GM12874 (cell line): ENCODE data around the gene GPR107.

Experiments used
- TF ChIP-seq, protein P1 (sequence below): IDR thresholded peaks from 2 replicates; pipeline ENCODE4 v1.5.1; 2011; ENCODE audit warnings: low read depth, mild to moderate bottlenecking, control low read depth, low read length, moderate library complexity; ENCODE audit not compliant: insufficient read depth

Gene GPR107

GRCh38 chr9:130024597-130024994 lies 29.1 kb upstream of the GPR107 start:
- TF ChIP-seq, protein P1, sequence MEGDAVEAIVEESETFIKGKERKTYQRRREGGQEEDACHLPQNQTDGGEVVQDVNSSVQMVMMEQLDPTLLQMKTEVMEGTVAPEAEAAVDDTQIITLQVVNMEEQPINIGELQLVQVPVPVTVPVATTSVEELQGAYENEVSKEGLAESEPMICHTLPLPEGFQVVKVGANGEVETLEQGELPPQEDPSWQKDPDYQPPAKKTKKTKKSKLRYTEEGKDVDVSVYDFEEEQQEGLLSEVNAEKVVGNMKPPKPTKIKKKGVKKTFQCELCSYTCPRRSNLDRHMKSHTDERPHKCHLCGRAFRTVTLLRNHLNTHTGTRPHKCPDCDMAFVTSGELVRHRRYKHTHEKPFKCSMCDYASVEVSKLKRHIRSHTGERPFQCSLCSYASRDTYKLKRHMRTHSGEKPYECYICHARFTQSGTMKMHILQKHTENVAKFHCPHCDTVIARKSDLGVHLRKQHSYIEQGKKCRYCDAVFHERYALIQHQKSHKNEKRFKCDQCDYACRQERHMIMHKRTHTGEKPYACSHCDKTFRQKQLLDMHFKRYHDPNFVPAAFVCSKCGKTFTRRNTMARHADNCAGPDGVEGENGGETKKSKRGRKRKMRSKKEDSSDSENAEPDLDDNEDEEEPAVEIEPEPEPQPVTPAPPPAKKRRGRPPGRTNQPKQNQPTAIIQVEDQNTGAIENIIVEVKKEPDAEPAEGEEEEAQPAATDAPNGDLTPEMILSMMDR = no peak

DNA sequence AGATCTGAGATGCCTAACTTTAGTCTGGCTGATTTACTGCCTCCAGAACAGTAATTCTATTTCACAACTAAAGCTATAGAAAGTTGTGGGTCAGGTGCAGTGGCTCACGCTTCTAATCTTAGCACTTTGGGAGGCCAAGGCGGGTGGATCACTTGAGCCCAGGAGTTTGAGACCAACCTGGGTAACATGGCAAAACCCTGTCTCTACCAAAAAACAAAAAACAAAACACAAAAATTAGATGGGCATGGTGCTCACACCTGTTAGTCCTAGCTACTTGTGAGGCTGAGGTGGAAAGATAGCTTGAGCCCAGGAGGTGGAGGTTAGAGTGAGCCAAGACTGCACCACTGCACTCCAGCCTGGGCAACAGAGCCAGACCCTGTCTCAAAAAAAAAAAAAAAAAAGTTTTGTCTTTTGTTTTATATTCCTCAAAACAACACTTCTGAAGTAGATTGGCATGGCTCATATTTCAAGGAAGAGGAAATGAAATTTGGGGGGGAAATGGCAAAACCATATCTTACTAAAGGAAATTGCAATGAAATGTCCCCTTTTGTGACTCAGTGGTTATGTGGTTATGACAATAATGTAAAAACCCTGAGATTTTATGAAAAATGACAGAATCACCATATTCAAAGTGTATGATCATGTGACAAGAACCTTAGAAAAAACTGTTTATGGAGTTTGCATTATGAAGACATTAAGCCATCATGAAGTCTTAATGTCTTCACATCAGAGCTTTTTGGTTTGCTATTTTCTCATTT lies 26.9 kb upstream of the GPR107 start:
- TF ChIP-seq, protein P1 = no peak

DNA sequence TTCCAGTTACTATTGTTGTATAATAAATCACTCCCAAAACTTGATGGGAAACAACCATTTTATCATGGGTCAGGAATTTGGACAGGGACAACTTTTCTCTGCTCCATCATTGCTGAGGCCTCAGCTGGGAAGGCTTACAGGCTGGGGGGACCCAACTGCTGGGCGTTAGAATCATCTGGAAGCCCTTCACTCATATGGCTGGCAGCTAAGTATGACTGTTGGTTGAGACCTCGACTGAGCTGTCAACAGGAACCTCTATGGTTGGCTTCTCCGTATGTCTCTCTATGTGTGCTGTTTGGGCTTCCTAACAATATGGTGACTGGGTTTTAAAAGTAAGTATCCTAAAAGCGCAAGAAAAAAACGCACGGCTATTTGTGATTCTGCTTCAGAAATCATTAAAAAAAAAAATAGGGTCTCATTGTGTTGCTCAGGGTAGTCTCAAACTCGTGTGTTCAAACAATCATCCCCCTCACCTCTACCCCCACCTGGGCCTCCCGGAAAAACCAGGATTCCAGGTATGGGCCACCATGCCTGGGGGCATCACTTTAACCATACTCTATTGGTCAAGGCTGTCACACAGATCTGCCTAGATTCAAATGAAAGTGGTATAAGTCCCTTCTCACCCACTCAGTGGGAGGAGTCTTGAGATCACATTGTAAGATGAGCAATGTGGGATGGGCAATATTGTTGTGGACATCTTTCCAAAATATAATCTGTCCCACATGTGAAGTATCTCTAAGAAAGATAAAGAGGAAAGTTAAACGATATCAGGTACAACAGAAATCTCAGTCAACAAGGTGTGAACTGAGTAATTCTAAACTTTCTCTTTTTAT lies 26.0 kb upstream of the GPR107 start:
- TF ChIP-seq, protein P1 = no peak

DNA sequence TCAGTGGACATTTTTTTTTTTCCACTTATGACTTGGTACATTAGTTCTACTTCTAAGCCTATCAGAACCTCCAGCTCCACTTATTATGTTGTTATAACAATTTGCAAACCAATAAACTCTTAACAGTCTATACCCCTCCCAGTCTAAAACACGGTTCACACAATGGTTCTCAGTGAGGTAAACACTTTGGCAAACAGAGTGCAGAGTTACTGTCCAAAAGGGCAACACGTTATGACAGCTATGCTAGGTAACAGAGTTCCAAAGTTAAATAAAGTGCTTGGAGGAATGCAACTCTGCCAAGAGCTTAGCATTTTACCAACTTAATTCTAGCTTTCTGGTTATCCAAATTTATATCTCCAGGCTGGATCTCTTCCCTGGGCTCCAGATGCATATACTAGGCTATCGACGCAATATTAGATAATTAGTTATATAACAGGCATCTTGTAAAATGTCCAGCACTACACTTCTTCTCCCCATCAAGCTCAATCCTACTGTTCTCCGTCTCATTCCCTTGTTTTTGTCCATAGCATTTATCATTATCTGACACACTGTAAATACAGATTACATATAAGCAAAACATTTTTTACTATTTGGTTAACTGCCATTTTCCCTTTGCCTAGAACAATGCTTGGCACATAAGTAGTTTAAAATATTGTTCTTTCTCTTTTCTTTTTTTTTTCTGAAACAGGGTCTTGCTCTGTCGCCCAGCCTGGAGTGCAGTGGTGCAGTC lies 25.0 kb upstream of the GPR107 start:
- TF ChIP-seq, protein P1 = no peak

- TF ChIP-seq, protein P1 = no peak
Observed at GRCh38 chr9:130029223-130029973, 24.3 kb upstream of the GPR107 start.

- TF ChIP-seq, protein P1 = no peak
Observed at GRCh38 chr9:130030651-130031127, 23.0 kb upstream of the GPR107 start.
